Measurements from ENCODE around the gene AK4.

Gene AK4

GRCh38 chr1:65259816-65260215 is 111.8 kb downstream of the AK4 start:
- H3F3A ChIP-seq (ENCODE audit: control insufficient read depth, insufficient read depth), result no peaks in the 10 kb centered on the region
- peaks cover 13% of the 10 kb centered on the region for H3K79me2 ChIP-seq (ENCODE audit: control insufficient read depth, low read length)
- no peak overlapping the region for H3K27ac ChIP-seq (ENCODE audit: low read depth, low read length)
- H4K20me1 ChIP-seq (ENCODE audit: control insufficient read depth, insufficient read depth, low read depth, low read length), result no peaks in the 10 kb centered on the region
- no peak for TF ChIP-seq EZH2phosphoT487 (IDR thresholded peaks at IDR 0.05; ENCODE audit: borderline replicate concordance, low read length)
- no peak for TF ChIP-seq CTCF (IDR thresholded peaks at IDR 0.05; ENCODE audit: low read depth, low read length, poor library complexity, severe bottlenecking)
- no peaks in the 10 kb centered on the region for H3K36me3 ChIP-seq (ENCODE audit: control insufficient read depth, low read length)
- H3K9me3 ChIP-seq (ENCODE audit: control insufficient read depth, insufficient read depth, low read length), result no peaks in the 10 kb centered on the region
- no peak overlapping the region for H3K4me3 ChIP-seq (ENCODE audit: low read length)
- H3K27me3 ChIP-seq (ENCODE audit: control insufficient read depth, low read length), result no peaks in the 10 kb centered on the region
- no peaks in the 10 kb centered on the region for H3K9me2 ChIP-seq (replicated peaks; ENCODE audit: control insufficient read depth, low read length)
- H3K4me1 ChIP-seq (ENCODE audit: control insufficient read depth, low read length), result peaks cover 21% of the 10 kb centered on the region
- no peak overlapping the region for H3K4me2 ChIP-seq (ENCODE audit: low read length)

DNA sequence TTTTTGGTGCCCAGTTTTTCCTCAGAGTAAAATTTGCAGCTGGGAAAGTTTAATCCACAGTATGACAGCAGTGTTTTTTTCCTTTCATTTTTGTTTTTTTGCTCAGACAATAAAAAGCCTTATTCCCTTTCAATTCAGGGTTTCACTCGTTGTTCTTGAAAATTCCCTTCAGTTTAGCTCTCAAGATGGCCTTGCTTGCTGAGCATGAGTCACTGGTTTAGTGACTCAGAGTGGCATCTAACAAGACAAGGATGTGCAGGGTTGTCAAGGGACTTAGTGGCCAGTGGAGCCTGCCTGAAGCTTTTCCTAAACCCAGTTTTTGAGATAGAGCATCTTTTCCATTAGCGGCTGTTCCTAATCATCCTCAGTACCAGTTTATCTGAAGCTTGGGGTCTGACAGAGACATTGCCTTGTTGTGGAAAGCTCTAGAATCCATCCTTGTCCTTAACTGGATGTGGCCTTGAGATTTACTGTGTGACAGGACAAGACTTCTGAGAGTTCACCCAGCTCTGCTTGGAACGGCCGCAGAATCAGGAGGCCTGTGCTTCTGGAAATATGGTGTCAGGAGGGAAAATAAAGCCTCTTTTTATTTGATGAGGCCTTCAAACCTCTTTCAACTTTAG is 113.0 kb downstream of the AK4 start:
- peaks cover 20% of the 10 kb centered on the region for H3K4me1 ChIP-seq (ENCODE audit: control insufficient read depth, low read length)
- no peaks in the 10 kb centered on the region for H3K9me3 ChIP-seq (ENCODE audit: control insufficient read depth, insufficient read depth, low read length)
- no peak overlapping the region for H3K4me3 ChIP-seq (ENCODE audit: low read length)
- peaks cover 1% of the 10 kb centered on the region; the same call in 1 of the 2 replicates for H3F3A ChIP-seq (ENCODE audit: control insufficient read depth, insufficient read depth)
- H3K79me2 ChIP-seq (ENCODE audit: control insufficient read depth, low read length), result peaks cover 3% of the 10 kb centered on the region; the same call in 1 of the 2 replicates
- no peaks in the 10 kb centered on the region for H3K27me3 ChIP-seq (ENCODE audit: control insufficient read depth, low read length)
- no peaks in the 10 kb centered on the region for H3K9me2 ChIP-seq (replicated peaks; ENCODE audit: control insufficient read depth, low read length)
- no peak overlapping the region for H3K4me2 ChIP-seq (ENCODE audit: low read length)
- H4K20me1 ChIP-seq (ENCODE audit: control insufficient read depth, insufficient read depth, low read depth, low read length), result no peaks in the 10 kb centered on the region
- no peaks in the 10 kb centered on the region for H3K36me3 ChIP-seq (ENCODE audit: control insufficient read depth, low read length)
- no peak for TF ChIP-seq EZH2phosphoT487 (IDR thresholded peaks at IDR 0.05; ENCODE audit: borderline replicate concordance, low read length)
- no peak for TF ChIP-seq CTCF (IDR thresholded peaks at IDR 0.05; ENCODE audit: low read depth, low read length, poor library complexity, severe bottlenecking)
- no peak overlapping the region for H3K27ac ChIP-seq (ENCODE audit: low read depth, low read length)

DNA sequence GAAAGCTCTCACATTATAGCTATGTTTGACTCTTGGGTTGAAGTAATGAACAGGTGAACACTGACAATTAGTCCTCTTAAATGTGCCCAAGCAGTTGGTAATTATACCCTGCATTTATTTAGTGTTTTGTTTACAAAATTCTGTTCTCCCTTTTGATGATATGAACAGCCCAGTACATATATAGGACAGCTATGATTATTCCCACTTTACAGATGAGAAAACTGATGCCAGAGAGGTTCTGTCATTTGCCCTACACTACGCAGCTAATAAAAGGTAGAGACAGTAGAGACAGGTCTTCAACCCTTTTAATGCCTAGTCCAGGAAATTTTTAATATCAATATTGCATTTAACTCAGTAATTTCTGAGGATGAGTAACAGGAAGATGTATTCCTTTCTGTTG is 115.3 kb downstream of the AK4 start:
- Histone ChIP-seq H3K4me2 (ENCODE audit: low read length) (no peak overlapping the region), H3K27ac (ENCODE audit: low read depth, low read length) (no peak overlapping the region), H3K36me3 (ENCODE audit: control insufficient read depth, low read length) (no peaks in the 10 kb centered on the region), H3K9me2 (replicated peaks; ENCODE audit: control insufficient read depth, low read length) (no peaks in the 10 kb centered on the region), H3K79me2 (ENCODE audit: control insufficient read depth, low read length) (no peaks in the 10 kb centered on the region), H3K4me1 (ENCODE audit: control insufficient read depth, low read length) (peaks cover 22% of the 10 kb centered on the region), H3F3A (ENCODE audit: control insufficient read depth, insufficient read depth) (peaks cover 9% of the 10 kb centered on the region), H3K27me3 (ENCODE audit: control insufficient read depth, low read length) (no peaks in the 10 kb centered on the region), H3K4me3 (ENCODE audit: low read length) (no peak overlapping the region), H3K9me3 (ENCODE audit: control insufficient read depth, insufficient read depth, low read length) (no peaks in the 10 kb centered on the region), H4K20me1 (ENCODE audit: control insufficient read depth, insufficient read depth, low read depth, low read length) (no peaks in the 10 kb centered on the region)
- TF ChIP-seq EZH2phosphoT487 (IDR thresholded peaks at IDR 0.05; ENCODE audit: borderline replicate concordance, low read length), result no peak
- TF ChIP-seq CTCF (IDR thresholded peaks at IDR 0.05; ENCODE audit: low read depth, low read length, poor library complexity, severe bottlenecking), result no peak

Measured in DOHH2 (cell line).